GM12873 (cell line): ENCODE results near the gene MTARC2.

Source experiments
- CTCF ChIP-seq: IDR thresholded peaks from 2 replicates; pipeline ENCODE4 v1.5.1; 2012; ENCODE audit warnings: low read depth, mild to moderate bottlenecking, moderate library complexity, low read length, control low read depth; ENCODE audit not compliant: insufficient read depth; ENCODE audit errors: missing control alignments

The MTARC2 gene

GRCh38 chr1:220734571-220735326, 13.4 kb upstream of the MTARC2 start:
- TF ChIP-seq CTCF, result no peak

GRCh38 chr1:220741349-220741748, 6.8 kb upstream of the MTARC2 start:
- TF ChIP-seq CTCF, result no peak

GRCh38 chr1:220741825-220742224, 6.3 kb upstream of the MTARC2 start:
- TF ChIP-seq CTCF, result no peak

GRCh38 chr1:220742520-220742919, 5.6 kb upstream of the MTARC2 start:
- TF ChIP-seq CTCF, result no peak

GRCh38 chr1:220746851-220747250, 1.3 kb upstream of the MTARC2 start:
- TF ChIP-seq CTCF, result no peak

DNA sequence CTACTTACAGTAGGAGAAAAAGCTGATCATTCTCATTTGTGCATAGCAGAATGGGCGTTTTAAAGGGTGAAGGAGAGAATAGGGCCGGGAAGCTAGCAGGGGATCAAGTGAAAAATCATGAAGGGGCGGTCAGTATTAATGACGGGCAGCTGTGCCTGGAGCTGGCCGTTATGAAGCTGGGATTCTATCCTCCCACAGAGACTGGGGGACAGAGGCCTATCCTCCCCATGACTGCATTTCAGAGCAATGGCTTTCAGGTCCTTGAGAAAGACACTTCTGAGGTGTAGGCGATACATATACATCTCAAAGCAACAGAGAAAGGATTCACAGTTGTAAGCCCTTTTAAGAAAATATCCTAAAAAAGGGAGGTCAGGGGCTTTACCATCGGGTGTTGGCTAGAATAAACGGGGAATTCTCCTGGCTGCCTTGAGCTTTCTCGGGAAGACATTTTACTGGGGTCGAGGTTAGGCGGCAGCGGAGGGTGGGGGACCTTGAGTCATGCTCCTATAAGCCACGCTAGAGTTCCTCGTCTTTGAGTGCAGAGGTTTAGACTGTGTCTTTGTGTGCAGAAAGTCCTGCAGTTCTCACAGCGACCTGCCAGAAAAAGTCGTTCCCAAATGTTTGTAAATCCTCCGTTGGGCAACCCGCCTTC, 559 bp upstream of the MTARC2 start:
- TF ChIP-seq CTCF, result no peak

GRCh38 chr1:220748936-220749335, 814 bp downstream of the MTARC2 start:
- TF ChIP-seq CTCF, result no peak
